T-helper 1 cell treated with Interleukin-12 subunit alpha and Interleukin-12 subunit beta and Interleukin-4 antibody, amounts not matched to agents 30 ng/mL and 1 ng/mL, for 36 hours (primary cell): ENCODE measurements around the gene MDH2. TPM values are rescaled to one million over a fixed set of nuclear protein-coding genes. Genes with fewer than 3 reads are reported as not detected.
"Not testable (repeated sequence)": the region's sequence is repeated elsewhere in the genome, so short reads cannot be mapped to it uniquely, and the experiment has no call there.

Source experiments
- intact Hi-C: fragments of 100-400 bp; cut with micrococcal nuclease; formaldehyde crosslinking; loops from one replicate; pipeline ENCODE4 v1.15.1; 2024
- total RNA-seq: library from RNA; stranded (reverse); gene quantifications from 2 replicates; pipeline ENCODE4 v1.2.3, GENCODE V29; 2022

MDH2 gene
- total RNA-seq, 1 donor from 2014 or later, result 185 TPM

DNA sequence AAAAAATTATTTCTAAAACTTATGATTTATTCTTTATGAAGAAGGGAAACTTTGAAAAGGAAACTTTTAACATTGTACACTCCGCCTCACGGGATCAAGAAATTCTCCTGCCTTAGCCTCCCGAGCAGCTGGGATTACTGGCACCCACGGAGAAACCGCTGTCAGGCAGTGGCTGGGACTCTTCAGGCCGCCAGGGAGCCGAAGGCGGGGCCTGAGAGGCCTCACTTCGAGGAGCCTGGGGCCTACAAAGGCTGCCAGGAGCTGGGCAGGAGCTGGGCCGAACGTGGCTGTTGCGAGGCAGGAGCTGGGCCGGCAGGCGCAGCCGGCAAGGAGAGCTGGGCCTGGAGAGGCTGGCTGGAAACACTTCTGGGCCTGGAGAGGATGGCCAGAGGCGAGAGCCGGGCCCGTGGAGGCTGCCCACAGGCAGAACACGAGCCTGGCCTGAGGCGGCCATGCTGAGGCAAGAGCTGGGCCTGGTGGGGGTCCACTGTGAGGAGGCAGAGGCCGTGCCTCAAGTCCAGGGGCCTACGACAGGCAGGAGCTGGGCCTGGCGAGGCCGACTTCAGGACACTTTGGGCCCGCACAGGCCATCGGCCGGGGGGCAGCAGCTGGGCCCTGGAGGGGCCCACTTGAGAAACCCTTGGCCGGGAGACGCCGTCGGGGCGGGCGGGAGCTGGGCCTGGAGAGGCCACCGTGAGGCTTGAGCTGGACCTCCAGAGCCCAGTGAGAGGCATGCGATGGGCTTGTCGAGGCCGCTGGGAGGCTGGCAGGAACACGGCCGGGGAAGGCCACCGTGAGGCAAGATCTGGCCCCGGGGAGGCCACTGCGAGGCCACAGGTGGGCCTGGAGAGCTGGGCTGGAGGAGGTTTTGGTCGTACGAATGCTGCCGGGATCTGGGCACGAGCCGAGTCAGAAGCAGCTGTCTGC, 23.7 kb downstream of the MDH2 start:
- intact Hi-C loops, result no loop called here

DNA sequence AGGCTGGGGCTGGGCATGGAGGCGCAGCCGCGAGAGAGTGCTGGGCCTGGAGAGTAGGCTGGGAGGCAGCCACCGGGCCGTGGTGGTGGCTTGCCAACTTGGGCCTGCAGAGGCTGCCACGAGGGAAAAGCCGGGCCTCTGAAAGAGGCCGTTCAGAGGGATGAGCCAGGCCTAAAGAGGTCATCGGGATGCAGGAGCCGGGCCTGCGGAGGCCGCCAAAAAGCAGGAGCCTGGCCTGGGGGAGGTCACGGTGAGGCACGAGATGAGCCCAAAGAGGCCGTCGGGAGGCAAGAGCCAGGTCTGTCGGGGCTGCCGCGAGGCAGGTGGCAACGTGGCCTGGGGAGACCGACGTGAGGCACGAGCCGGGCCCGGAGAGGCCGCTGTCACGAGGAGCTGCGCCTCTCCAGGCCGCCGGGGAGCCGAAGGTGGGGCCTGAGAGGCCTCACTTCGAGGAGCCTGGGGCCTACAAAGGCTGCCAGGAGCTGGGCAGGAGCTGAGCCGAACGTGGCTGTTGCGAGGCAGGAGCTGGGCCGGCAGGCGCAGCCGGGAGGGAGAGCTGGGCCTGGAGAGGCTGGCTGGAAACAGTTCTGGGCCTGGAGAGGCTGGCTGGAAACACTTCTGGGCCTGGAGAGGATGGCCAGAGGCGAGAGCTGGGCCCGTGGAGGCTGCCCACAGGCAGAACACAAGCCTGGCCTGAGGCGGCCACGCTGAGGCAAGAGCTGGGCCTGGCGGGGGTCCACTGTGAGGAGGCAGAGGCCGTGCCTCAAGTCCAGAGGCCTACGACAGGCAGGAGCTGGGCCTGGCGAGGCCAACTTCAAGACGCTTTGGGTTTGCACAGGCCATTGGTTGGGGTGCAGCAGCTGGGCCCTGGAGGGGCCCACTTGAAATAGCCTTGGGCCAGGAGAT, 24.6 kb downstream of the MDH2 start:
- intact Hi-C loops, result no loop called here

DNA sequence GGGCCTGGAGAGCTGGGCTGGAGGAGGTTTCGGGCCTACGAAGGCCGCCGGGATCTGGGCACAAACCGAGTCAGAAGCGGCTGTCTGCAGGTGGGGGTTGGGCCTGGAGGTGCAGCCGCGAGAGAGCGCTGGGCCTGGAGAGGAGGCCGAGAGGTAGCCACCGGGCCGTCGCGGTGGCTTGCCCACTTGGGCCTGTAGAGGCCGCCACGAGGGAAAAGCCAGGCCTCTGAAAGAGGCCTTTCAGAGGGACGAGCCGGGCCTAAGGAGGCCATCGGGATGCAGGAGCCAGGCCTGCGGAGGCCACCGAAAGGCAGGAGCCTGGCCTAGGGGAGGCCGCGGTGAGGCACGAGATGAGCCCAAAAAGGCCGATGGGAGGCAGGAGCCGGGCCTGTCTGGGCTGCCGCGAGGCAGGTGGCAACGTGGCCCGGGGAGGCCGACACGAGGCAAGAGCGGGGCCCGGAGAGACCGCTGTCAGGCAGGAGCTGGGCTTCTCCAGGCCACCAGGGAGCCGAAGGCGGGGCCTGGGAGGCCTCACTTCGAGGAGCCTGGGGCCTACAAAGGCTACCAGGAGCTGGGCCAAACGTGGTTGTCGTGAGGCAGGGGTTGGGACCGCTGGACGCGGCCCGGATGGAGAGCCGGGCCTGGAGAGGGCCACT, 25.6 kb downstream of the MDH2 start:
- intact Hi-C loops, result no loop called here

DNA sequence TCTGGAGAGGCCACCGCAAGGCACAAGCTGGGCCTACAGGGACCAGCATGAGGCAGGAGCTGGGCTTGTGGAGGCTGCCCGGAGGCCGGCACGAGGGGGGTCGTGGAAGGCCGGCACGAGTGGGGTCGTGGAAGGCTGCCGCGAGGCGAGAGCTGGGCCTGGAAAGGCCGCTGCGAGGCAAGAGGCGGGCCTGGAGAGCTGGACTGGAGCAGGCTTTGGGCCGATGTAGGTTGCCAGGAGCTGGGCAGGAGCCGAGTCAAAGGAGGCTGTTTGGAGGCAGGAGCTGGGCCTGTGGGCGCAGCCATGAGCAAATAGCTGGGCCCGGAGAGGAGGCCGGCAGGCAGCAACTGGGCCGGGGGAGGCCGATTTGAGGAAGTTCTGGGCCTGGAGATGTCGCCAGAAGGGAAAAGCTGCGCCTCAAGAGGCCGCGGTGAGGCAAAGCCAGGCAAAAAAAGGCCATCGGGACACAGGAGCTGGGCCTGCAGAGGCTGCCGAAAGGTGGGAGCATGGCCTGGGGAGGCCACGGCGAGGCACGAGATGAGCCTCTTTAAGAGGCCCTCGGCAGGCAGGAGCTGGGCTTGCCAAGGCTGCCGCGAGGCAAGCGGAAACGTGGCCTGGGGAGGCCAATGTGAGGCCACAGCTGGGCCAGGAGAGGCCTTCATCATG, 26.5 kb downstream of the MDH2 start:
- intact Hi-C loops, result no loop called here

DNA sequence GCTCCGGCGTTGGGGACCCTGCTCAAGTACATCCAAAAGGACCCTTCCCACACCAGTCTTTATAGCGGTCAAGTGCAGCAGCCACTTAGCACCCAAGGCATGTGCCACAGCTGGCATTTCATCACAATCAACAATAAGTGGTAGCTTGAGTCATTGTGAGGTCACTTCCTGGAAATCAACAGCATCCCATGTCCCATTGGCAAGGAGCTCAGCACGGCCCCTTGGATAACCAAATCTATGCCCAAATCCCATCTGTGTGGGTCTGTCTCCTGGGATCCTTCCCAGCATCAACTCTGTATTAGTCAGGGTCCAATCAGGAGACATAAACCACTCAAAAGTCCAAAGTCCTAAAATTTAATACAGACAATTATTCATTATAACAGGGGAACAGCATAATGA, 27.1 kb downstream of the MDH2 start:
- intact Hi-C loops, result no loop called here

DNA sequence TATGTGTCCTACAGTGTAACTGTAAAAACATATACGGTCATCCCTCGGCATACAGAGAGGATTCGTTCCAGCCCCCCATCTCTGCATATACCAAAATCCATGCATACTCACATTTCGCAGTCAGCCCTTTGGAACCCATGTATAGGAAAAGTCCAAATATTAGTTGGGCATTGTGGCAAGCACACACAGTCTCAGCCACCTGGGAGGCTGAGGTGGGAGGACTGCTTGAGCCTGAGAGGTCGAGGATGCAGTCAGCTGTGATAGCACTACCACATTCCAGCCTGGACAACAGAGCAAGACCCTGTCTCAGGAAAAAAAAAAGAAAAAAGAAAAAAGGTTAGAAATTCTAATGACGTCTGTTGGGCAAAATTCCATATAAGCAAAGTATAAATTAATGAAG, 29.1 kb downstream of the MDH2 start:
- intact Hi-C loops, result no loop called here

DNA sequence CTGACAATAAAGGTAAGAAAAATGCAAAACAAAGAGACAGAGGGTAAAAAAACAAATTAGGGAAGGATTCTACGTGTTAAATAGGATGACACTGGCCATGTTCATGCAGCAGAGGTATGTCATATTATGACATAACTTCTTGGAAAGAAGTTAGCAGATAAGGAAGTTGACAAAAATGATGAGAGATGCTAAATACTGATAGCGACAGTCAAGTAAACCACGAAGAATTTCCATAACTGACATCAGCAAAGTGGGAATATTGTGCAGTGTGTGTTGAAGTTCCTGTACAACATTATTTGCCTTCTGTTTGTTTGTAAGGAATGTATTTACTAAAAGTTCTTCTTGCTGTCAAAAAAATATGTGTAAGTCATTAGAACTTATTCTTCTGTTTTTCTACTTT, 29.5 kb downstream of the MDH2 start:
- intact Hi-C loops, result no loop called here

DNA sequence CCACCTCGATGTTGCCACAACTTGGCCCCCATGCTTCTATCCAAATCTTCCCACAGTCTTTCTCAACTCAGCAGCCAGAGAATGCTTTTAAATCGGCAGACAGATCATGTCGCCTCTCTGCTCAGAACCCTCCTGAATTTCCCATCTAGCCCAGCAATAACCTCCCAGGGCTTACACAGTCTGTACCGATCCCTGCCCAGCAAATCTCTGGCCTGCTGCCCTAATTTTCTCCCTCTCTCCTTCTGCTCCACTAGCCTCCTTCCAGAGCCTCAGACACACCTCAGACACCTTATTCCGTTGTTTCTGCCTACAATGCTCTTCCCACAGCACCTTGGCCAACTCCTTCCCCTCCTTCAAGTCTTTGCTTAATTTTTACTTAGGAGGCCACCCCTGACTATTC, 32.3 kb downstream of the MDH2 start:
- intact Hi-C loops, result no loop called here

DNA sequence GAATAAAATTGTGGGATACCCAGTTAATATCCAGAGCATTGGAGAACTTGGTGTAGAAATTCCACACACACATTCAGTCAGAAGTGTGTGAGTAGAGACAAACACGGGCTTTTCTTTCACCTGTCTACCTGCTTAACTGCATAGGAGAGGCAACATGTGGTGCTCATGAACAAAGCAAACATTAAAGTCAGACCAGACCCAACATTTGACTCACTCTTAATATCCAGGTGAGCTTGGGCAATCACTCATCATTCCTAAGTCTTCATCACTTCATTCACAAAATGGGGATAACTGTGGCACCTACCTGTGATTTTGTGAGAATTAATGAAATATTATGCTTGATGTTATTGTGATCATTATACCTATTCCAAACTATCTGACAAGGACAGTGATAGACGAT, 36.2 kb downstream of the MDH2 start:
- intact Hi-C loops, result not testable (repeated sequence)

DNA sequence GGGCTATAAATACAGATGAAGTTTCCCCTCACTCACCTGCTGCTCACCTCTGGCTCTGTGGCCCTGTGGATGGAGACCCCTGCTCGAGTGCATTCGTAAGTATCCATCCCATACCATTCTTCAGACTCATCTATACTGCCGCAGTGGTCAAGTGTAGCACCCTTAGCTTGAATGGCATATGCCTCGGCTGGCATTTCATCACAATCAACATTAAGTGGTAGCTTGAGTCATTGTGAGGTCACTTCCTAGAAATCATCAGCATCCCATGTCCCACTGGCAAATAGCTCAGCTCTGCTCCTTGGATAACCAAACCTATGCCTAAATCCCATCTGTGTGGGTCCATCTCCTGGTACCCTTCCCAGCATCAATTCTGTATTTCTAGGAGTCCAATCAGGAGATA, 38.2 kb downstream of the MDH2 start:
- intact Hi-C loops, result no loop called here

DNA sequence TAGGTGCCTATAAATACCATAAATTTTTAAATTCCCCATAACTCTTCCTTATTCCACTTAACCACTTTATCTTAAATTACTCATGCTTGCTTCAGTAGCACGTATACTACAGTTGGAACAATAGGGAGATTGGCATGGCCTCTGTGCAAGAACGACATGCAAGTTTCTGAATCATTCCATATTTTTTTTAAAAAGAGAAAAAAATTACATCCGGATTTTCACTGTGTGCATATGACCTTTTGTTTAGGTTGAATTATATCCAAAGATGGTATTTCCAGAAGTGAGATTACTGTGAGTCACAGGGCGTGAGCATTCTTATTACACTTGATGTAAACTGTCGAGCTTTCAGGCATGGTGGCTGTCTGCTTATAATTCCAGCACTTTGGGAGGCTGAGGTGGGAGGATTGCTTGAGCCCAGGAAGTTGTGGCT, 39.5 kb downstream of the MDH2 start:
- intact Hi-C loops, result not testable (repeated sequence)

DNA sequence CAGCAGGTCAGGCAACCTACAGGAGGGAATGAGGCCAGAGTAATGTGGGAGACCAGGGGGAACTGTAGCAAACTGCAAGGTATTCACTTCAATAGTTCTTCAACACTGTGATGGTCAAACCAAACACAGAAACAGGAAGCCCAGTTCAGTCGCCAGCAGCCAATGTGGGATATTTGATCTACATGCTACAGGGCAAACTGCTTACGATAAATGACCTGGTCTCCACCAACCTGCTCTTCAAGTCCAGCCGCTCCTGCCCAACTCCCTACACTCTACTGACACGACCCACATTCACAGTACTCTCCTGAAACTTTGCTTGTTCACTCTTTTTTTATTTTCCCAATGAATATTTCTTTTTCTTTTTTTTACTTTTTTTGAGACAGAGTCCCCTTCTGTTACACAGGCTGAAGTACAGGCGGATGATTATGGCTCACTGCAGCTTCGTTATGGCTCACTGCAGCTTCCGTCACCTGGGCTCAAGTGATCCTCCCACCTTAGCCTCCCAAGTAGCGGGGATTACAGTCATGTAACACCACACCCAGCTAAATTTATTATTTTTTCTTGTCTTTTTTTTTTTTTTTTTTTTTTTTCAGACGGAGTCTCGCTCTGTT, 42.1 kb downstream of the MDH2 start:
- intact Hi-C loops, result no loop called here

DNA sequence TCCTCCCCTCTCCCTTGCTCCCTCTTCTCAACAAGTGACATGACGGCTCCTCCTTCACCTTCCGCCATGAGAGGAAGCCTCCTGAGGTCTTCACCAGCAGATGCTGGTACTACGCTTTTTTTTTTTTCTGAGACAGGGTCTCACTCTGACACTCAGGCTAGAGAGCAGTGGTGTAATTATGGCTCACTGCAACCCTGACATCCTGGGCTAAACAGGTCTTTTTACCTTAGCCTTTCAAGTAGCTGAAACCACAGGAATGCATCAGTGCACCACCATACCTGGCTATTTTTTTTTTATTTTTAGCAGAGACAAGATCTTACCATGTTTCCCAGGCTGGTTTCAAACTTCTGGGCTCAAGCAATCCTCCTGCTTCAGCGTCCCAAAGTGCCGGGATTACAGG, 43.6 kb downstream of the MDH2 start:
- intact Hi-C loops, result no loop called here

DNA sequence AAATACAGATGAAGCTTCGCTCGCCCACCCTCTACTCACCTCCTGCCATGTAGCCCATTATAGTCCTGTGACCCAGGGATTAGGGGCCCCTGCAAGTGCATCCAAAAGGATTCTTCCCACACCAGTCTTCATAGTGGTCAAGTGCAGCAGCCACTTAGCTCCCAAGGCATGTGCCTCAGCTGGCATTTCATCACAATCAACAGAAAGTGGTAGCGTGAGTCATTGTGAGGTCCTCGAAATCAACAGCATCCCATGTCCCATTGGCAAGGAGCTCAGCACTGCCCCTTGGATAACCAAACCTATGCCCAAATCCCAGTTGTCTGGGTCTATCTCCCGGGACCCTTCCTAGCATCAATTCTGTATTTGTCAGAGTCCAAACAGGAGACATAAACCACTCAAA, 45.6 kb downstream of the MDH2 start:
- intact Hi-C loops, result not testable (repeated sequence)

DNA sequence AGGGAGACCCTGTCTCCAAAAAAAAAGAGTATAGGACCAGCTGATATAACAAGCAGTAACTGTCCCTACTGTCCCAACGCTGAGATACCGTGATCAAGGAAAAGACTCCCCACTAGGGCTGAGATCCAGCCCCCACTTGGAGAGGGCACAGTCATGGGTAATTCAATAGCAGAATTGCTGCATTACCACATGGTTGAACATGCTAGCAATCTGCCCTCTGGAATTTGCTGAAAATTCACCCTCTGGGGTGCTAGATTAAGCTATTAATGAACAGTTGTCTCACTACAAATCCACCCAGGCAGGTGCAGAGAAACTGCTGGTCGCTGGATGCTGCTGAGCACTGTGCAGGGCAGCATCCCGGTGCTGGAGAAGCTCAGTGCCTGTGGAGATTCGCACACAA, 46.4 kb downstream of the MDH2 start:
- intact Hi-C loops, result not testable (repeated sequence)

DNA sequence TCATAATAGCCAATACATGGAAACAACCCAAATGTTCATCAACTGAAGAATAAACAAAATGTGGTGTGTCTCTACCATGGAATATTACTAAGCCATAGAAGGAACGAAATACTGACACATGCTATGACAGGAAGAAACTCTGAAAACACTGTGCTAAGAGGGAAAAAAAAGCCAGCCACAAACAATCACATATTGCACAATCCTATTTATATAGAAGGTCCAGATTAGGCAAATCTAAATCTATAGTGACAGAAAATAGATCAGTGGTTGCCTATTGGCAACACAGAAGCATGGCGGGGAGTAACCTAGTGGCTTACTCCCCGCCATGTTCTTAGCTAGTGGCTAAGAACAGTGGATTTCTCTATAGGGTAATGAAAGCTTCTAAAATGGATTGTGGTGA, 48.0 kb downstream of the MDH2 start:
- intact Hi-C loops, result no loop called here

DNA sequence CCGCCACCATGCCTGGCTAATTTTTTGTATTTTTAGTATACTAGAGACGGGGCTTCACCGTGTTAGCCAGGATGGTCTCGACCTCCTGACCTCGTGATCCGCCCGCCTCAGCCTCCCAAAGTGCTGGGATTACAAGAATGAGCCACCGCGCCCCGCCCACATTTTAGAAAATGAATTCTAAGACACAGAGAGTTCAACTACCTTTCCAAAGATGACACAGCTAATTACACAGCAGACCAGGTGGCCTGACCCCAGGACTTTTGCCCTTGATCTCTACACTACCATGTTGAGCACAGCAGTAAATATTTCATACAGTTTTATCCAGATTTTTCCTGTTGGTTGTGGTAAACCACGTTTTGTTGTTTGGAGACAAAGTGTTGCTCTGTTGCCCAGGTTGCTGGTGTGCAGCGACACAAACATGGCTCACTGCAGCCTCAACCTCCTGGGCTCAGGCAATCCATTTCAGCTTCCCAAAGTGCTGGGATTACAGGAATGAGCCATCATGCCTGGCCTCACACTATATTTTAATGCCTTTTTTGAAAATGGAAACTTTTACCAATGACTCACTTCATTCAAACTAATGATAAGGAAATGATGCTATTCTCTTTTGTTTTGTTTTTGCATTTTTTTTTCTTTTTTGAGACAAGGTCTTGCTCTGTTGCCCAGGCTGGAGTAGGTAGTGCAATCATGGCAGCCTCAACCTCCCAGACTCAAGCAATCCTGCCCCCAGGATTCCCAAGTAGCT, 54.0 kb downstream of the MDH2 start:
- intact Hi-C loops, result not testable (repeated sequence)

DNA sequence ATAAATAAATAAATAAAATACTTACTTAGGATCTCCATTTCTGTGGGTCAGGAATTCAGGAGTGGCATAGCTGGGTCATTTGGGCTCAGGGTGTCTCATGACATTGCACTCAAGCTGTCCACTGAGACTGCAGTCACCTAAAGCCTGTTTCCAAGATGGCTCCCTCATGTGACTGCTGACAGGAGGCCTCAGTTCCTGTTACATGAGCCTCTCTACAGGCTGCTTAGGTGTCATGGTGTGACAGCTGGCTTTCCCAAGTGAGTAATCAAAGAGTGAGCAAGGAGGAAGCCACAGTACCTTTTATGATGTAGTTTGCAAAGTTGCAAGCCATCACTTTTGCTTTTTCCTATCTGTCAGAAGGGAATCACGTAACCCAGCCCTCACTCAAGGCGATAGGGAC, 55.9 kb downstream of the MDH2 start:
- intact Hi-C loops, result not testable (repeated sequence)

DNA sequence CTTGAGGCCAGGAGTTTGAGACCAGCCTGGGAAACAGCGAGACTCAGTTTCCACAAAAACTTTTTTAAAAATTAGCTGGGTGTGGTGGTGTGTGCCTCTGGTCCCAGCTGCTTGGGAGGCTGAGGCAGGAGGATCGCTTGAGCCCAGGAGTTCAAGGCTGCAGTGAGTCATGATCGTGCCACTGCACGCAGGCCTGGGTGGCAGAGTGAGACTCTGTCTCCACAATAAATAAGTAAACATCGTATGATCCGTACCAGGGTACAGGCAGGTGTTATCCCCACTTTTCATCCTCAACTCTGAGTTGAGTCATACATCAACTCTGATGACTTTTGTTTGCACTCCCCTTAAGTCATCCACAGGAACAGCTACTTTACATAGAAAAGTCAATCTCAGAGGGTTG, 58.2 kb downstream of the MDH2 start:
- intact Hi-C loops, result not testable (repeated sequence)

DNA sequence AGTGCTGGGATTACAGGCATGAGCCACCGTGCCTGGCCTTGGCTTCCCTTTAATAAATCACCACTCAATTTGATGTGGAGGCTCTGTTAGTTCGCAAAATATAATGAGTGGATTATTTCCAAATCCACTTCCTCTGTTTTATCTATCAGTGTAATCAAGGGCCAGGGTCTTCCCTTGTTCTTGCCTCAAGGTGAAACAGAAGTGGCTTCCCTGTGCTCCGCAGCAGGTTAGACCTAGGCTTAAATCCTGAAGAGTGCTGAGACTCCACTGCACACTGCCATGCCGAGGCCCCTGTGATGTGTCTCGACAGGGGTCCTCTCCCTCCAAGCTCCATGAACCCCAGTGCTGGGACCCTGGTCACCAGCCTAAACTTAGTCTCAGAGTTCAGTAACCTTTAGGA, 59.0 kb downstream of the MDH2 start:
- intact Hi-C loops, result no loop called here
